Suprapubic skin (tissue), 4 donors: Measurements from ENCODE around the gene NCAPG. TPM values are rescaled to one million over a fixed set of nuclear protein-coding genes. Genes with fewer than 3 reads are reported as not detected.

Source experiments
- DNase-seq, 2 donors: peaks; one replicate each; pipeline ENCODE4 v3.0.0-alpha.2; 2019; ENCODE audit warnings: low spot score in 2 of 2
- H3K27ac ChIP-seq: fragments of 200-600 bp; sonication (generic); one replicate; pipeline ENCODE4 v1.5.1; 2019
- H3K27me3 ChIP-seq: fragments of 200-600 bp; sonication (generic); one replicate; pipeline ENCODE4 v1.5.1; 2019
- H3K36me3 ChIP-seq: fragments of 200-600 bp; sonication (generic); one replicate; pipeline ENCODE4 v1.5.1; 2019
- H3K4me1 ChIP-seq: fragments of 200-600 bp; sonication (generic); one replicate; pipeline ENCODE4 v1.5.1; 2019
- H3K4me3 ChIP-seq: fragments of 200-600 bp; sonication (generic); one replicate; pipeline ENCODE4 v1.5.1; 2019; ENCODE audit warnings: mild to moderate bottlenecking
- H3K9me3 ChIP-seq: fragments of 200-600 bp; sonication (generic); one replicate; pipeline ENCODE4 v1.5.1; 2019
- EP300 ChIP-seq: sonication (generic); formaldehyde crosslinking; IDR thresholded peaks from one replicate; pipeline ENCODE4 v1.6.1; 2017; ENCODE audit warnings: antibody characterized with exemption
- POLR2A ChIP-seq, 2 donors: fragments of 450-650 bp; IDR thresholded peaks; one replicate each; pipeline ENCODE4 v1.6.1; 2017; ENCODE audit warnings: antibody characterized with exemption in 2 of 2, mild to moderate bottlenecking in 2 of 2, moderate library complexity in 2 of 2
- POLR2AphosphoS5 ChIP-seq, 3 donors: sonication (generic); formaldehyde crosslinking; IDR thresholded peaks; one replicate each; pipeline ENCODE4 v1.6.1; 2017; ENCODE audit warnings: antibody characterized with exemption in 3 of 3
- WGBS: methylation state at CpG from one replicate; pipeline ENCODE4 v1.1.5; 2018; 5-methylcytosine and 5-hydroxymethylcytosine counted together
- total RNA-seq, 4 donors: library from RNA; depleted of rRNA; stranded (reverse); fragments of >200 nt; gene quantifications; one replicate each; pipeline ENCODE4 v1.1.0, GENCODE V29; 2016
- TF ChIP-seq, protein P1 (sequence below), 2 donors: fragments of 200-600 bp in 1 of 2; fragments of 450-650 bp in 1 of 2; sonication (generic) in 1 of 2; IDR thresholded peaks; one replicate each; pipeline ENCODE4 v1.5.1; 2016 to 2019; ENCODE audit warnings: antibody characterized with exemption in 2 of 2, mild to moderate bottlenecking in 1 of 2, moderate library complexity in 1 of 2

Gene NCAPG
- total RNA-seq, 4 donors from 2014 or later, result 1.6 to 10.7 (median 4.2) TPM

GRCh38 chr4:17771284-17771908 is 39.4 kb upstream of the NCAPG start:
- H3K4me1 ChIP-seq, result no peaks in the 10 kb centered on the region
- TF ChIP-seq POLR2AphosphoS5 (IDR thresholded peaks at IDR 0.05) (no peak), POLR2A (IDR thresholded peaks at IDR 0.05) (no peak), EP300 (no peak)
- TF ChIP-seq, protein P1, sequence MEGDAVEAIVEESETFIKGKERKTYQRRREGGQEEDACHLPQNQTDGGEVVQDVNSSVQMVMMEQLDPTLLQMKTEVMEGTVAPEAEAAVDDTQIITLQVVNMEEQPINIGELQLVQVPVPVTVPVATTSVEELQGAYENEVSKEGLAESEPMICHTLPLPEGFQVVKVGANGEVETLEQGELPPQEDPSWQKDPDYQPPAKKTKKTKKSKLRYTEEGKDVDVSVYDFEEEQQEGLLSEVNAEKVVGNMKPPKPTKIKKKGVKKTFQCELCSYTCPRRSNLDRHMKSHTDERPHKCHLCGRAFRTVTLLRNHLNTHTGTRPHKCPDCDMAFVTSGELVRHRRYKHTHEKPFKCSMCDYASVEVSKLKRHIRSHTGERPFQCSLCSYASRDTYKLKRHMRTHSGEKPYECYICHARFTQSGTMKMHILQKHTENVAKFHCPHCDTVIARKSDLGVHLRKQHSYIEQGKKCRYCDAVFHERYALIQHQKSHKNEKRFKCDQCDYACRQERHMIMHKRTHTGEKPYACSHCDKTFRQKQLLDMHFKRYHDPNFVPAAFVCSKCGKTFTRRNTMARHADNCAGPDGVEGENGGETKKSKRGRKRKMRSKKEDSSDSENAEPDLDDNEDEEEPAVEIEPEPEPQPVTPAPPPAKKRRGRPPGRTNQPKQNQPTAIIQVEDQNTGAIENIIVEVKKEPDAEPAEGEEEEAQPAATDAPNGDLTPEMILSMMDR (IDR thresholded peaks at IDR 0.05), result no peak
- no peaks in the 10 kb centered on the region for H3K27me3 ChIP-seq
- no peaks in the 10 kb centered on the region for H3K9me3 ChIP-seq
- WGBS, result 35% methylated on average over 8 of the region's 8 CpGs
- H3K27ac ChIP-seq, result peak overlapping the region; percentile 23
- no peak overlapping the region for H3K4me3 ChIP-seq
- DNase-seq, result no peak
- no peaks in the 10 kb centered on the region for H3K36me3 ChIP-seq

DNA sequence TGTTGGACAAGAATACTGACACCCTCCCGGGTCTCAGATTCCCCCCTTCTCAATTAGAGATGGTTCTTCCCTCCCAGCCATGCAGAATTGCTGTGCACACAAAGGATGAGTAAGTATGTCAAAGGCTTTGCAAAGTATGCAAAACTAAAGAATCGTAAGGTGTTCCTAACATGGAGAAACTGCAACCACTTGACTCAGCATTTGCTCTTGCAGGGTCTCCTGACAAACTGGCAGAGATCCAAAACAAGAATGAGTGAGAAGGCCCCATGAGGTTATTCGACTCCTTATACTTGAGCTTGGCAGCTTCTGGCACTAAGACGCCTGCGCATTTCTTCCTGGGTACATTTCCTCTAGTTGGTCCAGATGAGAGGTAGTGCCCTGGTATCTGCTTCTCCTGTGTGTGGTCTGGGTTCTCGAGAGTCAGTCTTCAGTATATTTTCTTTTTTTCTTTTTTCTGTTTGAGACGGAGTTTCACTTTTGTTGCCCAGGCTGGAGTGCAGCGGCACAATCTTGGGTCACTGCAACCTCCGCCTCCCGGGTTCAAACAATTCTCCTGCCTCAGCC is 37.6 kb upstream of the NCAPG start:
- TF ChIP-seq POLR2A (IDR thresholded peaks at IDR 0.05) (no peak), EP300 (no peak), POLR2AphosphoS5 (IDR thresholded peaks at IDR 0.05) (no peak)
- TF ChIP-seq, protein P1 (IDR thresholded peaks at IDR 0.05), result no peak
- Histone ChIP-seq H3K36me3 (no peaks in the 10 kb centered on the region), H3K27ac (no peak overlapping the region), H3K4me1 (no peaks in the 10 kb centered on the region), H3K4me3 (no peak overlapping the region), H3K27me3 (no peaks in the 10 kb centered on the region), H3K9me3 (no peaks in the 10 kb centered on the region)
- DNase-seq, result no peak
- whole genome bisulfite sequencing, result 87% methylated on average over 10 of the region's 10 CpGs

DNA sequence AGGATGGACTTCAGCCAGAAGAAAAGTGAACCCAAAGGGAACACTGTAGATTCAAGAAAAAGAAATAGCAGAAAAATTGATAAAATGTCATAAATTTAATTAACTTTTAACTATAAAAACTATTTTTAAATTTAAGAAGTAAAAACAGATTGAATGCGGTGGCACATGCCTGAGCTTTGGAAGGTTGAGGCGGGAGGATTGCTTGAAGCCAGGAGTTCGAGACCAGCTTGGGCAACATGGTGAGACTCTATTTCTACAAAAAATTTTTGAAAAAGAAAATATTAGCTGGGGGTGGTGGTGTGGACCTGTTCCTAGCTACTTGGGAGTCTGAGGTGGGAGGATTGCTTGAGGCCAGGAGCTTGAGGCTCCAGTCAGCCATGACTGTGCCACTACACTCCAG is 32.3 kb upstream of the NCAPG start:
- WGBS, result 79% methylated on average over 3 of the region's 3 CpGs

GRCh38 chr4:17780501-17781299 is 30.1 kb upstream of the NCAPG start:
- DNase-seq, result no peak
- Histone ChIP-seq H3K4me3 (peak overlapping the region; percentile 55), H3K27me3 (peaks cover 25% of the 10 kb centered on the region), H3K4me1 (peaks cover 19% of the 10 kb centered on the region), H3K27ac (no peak overlapping the region), H3K36me3 (no peaks in the 10 kb centered on the region), H3K9me3 (no peaks in the 10 kb centered on the region)
- WGBS, result 10% methylated on average over 24 of the region's 31 CpGs
- TF ChIP-seq, protein P1 (IDR thresholded peaks at IDR 0.05), result no peak
- TF ChIP-seq POLR2A (IDR thresholded peaks at IDR 0.05), result no peak
- TF ChIP-seq POLR2AphosphoS5 (IDR thresholded peaks at IDR 0.05), result no peak
- no peak for TF ChIP-seq EP300

More for the DNA sequence above, 32.3 kb upstream of the NCAPG start:
- TF ChIP-seq, protein P1 (IDR thresholded peaks at IDR 0.05), result no peak
- TF ChIP-seq POLR2A (IDR thresholded peaks at IDR 0.05) (no peak), EP300 (no peak), POLR2AphosphoS5 (IDR thresholded peaks at IDR 0.05) (no peak)
- H3K9me3 ChIP-seq, result no peaks in the 10 kb centered on the region
- H3K4me1 ChIP-seq, result peaks cover 19% of the 10 kb centered on the region
- no peaks in the 10 kb centered on the region for H3K36me3 ChIP-seq
- no peak overlapping the region for H3K27ac ChIP-seq
- H3K4me3 ChIP-seq, result no peak overlapping the region
- DNase-seq, result no peak
- H3K27me3 ChIP-seq, result peaks cover 25% of the 10 kb centered on the region
